Measurements from ENCODE around the gene KCNT2.

Gene KCNT2

DNA sequence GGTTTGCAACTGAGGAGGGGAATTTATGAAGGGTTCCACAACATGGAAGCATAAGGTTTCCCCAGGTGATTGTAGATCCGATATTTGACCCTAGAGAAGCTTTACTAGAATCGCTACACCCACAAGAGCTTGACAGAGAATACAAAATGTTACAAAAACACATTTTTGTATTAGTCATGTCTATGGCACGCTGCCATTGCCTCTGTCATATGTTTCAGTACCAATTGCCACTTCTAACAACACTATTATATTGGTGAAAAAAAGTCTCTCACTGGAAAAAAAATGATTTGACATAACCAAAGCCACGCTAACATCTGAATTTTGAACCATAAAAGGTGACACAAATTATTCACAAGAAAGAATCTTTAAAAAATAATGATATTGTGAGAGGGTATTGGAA lies 214.5 kb downstream of the KCNT2 start:
- DNase-seq (ENCODE audit: low spot score): no peak

DNA sequence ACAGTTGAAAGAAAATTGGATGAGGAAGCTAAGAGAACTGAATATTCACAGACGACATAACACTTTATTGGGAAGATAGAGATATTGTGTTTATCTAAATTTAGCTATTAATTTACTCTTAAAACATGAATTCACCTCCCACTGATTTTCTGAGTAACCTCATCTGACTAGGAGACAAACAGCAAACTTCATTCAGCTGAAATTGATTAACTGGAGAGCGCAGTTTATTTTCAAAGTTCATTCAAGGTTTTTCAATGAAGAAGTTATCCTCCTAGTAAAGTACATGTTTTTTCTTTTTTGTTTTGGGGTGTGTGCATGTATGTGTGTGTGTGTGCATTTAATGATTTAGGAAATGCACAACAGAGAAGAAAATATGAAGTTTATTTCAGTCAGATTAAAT lies 215.0 kb downstream of the KCNT2 start:
- DNase-seq (ENCODE audit: low spot score): no peak

DNA sequence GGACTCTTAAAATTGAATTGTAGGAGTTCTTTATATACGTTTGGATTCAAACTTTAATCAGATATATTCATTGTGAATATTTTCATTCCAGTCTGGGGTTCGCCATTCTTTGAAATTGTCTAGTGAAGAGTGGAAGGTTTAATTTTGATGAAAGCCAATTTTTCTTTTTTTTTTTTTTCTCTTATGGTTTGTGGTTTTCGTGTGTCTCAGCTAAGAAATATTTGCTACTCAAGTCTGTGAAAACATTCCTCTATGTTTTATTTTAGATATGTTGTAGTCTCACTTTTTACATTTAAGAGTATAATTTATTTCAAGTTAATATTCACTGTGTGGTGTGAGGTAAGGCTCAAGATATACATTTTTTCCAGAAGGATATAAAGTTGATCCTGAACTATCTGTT lies 220.5 kb downstream of the KCNT2 start:
- DNase-seq (ENCODE audit: low spot score): no peak

DNA sequence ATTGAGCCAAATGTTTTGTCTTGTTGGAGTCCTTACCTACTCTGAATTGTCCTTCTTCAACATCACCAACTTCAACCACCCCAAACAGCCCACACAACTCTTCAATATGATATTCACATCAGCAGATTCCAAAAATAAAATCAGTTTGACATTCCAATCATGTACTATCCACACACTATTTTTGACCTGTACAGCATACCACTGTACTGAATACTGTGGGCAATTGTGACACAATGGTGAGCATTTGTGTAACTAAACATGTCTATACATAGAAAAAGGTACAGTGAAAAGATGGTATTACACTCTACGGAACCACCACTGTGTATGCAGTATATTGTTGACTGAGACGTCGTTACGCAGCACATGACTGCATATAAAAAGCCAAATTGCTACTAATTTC lies 223.1 kb downstream of the KCNT2 start:
- no peak for DNase-seq (ENCODE audit: low spot score)

DNA sequence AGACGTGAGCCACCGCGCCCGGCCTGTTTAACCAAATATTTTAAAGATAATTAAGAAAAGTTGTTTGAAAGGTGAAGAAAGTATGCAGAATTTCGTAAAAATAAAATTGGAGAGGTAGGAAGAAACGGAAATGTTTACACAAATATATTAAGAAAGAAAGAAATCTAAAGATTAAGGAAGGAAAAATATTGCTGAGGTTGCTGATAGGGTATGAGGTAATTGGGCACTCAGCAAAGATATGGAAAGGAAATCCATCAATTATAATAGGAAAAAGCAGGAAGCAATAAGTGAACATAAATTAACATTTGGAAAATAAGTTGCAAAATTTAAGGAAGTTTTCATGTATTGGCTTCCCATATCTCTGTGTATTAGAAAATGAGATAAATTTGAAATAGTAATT lies 225.9 kb downstream of the KCNT2 start:
- DNase-seq (ENCODE audit: low spot score): no peak

DNA sequence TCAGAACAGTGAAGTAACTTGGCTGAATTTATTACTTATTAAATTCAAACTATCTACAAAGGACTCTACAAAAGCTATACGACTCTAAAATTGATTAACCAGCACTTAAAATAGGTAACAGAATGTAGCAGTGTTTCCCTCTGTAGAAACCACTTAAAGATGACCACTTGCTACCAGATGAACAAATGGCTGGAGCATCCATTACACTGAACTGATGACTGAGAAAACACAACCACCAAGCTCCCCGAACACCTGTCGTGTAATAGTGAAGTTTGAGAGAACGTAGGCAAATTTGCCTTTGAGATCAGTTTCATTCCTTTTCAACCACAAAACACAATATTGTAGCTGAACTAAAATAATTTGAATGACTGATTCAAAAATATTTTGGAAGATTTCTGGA lies 226.7 kb downstream of the KCNT2 start:
- DNase-seq (ENCODE audit: low spot score): no peak

DNA sequence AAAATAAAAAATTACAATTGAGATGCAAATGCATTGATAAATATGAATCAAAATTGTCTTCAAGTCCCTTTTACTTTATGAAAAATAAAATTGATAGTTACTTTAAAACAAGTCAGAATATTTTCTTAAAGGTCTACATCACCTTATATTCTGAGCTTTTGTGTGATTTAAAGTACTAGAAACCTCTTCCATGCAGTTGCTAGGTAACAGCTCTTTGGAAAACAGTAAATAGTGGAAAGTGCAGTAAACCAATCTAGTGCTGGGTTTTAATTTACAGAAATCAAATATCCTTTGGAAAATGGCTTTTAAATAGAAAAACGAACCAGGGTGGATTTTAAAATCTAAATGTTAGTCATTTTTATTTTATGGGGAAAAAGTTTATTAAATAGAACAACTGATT lies 227.9 kb downstream of the KCNT2 start:
- DNase-seq (ENCODE audit: low spot score): no peak

DNA sequence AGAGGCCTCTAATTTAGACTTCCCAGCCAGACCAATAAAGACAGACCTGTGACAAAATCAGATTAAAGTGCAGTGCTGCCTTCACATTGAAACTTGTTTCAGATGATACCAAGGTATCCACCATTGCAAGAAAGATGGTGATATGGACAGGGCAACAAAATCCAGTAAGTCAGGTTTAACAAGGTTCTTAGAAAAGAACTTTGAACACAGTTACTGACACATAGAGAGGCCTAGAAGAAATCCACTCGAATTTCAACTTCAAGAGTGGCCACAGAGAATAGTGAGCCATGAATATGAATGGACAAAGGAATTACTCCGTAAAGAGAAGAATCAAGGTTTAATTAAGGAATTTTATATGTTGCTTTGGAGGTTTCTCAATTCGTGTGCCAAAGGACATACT lies 230.4 kb downstream of the KCNT2 start:
- no peak for DNase-seq (ENCODE audit: low spot score)

DNA sequence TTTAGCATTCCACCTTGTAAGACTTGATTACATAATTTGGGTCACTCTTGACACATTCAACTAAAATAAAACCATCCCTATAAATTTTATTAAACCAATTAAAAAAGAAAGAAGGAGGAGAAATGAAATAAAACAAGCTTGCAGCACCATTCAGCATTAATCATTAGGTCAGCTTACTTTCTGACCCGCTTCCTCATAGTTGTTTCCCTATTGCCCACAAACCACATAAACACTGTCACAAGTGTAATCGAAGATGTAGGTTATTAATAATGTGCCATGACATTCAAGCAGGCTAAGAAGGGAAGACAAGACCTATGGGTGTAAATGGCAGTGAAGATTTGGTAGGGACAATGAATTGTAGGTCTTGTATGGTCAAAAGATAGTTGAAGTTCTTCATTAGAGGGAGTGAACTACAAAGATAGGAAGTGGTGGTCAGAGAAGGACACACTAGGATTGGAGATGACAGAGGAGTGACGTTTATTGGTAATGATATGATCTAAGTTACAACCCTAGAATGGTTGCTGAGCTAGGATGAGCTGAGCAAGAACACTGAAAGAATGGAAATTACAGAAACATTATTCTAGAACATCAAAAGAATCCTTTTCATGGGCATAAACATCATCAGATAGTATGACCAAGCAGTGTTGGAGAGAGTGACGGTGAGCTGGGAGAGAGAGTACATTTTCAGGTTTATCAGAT lies 231.5 kb downstream of the KCNT2 start:
- no peak for DNase-seq (ENCODE audit: low spot score)

DNA sequence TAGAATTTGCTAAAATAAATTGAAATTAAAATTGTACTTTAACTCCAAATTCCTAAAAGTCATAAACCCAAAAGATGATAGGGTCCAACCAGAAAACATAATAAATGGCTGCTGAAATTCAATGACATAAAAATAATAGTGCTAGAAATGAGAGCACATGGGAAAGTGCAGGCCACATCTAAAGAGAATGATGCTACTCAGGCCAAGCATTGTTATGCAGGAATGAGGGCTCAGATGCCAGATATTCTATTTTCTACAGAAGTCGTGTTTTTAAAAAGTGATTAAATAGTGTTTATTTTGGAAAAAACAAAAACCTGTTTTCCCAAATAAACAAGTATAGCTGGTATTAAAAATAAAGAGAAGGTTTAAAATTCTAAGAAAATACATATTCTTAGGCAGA lies 234.4 kb downstream of the KCNT2 start:
- DNase-seq (ENCODE audit: low spot score): no peak

DNA sequence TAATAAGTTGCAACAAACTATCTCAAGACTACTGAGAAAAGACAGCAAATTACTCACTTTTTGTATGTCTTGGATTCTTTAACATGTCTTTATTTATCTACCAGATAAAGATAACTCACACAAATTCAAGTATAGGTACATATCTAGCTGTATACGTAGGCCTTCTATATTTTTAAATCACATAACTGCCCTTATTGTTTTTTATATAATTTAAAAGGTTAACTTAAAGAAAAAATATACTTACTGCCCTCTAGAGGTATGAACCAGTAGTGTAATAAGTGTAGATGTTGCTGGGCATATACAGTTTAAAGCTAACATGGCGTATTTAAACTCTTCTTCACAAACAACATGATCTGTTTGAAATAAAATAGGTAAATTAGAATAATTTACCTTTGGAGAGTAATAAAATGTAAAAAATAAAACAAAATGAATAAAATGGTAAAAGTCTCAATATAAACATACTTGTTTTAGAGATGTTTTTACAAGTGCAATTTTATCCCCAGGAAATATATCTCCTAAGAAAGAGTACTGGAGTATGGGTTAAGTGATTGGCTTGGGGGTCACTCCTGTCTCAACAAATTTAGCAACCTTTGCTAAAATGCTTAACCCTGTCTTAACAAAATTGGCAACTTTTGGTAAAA lies 235.2 kb downstream of the KCNT2 start:
- DNase-seq (ENCODE audit: low spot score): peak; percentile 14

DNA sequence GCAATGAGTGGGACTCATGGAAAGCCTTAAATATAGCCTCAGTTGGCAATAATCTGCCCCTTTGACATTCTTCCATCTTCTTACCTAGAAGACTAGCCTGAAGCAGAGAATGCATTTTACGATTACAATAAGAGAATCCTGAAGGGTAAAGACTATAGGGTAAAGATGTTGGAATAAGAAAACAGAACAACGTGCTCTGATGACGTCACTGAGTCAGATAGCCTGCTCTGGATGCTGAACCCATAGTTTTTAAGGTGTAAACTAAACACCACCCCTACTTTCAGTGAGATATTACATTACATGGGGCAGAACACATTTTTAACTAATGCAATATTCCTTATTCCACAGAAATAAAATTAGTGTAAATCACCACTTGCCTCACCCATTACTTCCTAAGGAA lies 240.4 kb downstream of the KCNT2 start:
- DNase-seq (ENCODE audit: low spot score): no peak

DNA sequence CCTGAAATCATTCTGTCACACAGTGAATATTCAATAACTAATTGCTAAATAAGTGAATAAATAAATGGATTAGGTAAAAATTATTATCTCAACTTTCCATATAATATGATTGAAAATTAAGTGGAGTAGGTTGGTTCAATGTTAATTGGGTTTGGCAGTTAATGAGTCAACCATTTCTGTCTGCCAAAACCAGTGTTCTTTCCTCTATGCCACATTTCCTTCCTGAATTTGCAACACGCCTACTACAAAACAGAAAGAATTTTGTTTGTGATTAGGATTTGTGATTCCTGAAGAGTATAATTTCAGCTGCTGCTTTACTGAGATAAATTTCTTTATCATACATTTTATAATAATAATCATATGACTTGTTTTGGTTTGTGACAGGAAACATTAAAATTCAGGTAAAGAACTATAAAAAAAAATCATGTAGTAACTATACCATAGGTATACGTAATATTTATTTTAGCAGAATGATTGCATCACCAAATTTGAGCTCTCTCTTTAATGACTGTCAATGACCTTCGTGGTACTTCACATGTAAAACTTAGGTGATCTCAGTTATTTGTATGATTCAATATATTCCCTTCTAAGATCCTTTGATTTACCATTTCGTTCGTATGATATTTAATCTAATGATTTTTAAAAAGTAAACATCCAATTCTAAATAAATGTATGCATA lies 241.3 kb downstream of the KCNT2 start:
- no peak for DNase-seq (ENCODE audit: low spot score)

DNA sequence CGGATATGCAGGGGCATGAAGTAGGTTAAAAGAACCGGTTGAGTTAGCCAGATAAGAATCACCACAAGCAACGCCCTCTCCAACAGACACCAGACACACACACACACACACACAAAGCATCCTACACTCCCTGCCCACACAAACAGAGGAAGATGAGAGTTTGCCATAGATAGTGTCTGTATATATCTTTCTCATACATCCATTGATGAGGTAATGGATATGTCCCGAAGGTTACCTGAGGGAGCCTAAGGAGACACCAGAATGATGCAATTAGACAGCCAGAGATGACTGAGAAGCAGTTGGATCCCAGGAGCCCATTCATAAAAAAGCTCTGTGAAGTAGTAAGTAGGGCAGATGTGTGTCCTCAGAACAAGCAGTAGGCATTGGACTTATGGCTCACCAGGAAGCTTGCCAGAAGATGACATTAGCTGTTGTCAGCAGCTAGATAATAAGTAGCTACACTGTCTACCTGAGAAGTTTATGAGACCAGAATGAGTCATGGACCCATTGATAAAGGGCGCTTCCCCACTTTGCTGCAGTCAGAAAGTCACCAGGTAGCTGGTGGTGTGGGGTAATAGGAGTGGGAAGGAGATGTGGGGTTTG lies 247.0 kb downstream of the KCNT2 start:
- DNase-seq (ENCODE audit: low spot score): no peak

DNA sequence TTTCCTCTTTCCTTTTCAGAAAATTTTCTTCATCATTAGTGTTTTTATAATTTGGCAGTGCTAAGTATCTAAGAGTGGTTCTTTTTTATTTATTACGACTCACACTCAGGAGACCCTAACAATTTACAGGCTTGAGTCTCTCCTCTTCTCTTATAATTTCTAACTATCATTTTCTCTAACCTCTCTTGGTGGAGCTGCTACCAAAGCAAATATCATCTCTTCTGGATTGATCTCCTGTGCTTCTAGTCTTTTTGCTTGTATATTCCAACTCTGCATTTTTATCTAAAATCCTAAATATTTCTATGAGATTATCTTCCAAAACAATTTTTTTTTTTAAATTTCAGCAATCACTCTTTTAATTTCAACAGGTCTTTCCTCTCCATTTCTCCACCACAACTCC lies 250.3 kb downstream of the KCNT2 start:
- DNase-seq (ENCODE audit: low spot score): no peak

DNA sequence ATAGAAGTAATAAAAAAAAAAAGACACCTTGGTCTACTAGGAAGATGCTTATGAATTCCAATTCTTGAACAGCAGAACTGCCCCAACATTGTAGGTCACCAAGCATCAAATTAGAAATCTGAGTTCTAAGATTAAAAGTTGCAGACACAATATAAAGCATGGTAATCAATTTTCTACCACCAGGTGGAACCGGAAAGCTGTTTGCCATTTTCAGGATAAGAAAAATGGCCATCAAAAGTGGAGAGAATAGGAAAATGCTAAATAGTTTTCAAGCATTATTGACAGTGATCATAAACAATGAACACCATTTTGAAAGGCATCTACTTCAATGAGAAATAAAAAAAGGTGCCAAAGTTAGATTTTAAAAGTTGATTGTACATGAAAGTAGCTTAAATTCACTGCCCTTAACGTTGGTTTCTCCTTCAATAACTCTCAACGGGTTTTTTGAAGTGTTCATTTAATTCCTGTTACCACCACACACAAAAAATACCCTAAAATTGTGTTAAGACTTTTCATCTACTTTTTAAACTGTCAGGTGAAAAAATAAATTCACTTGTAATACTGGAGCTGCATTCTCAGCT lies 252.9 kb downstream of the KCNT2 start:
- no peak for DNase-seq (ENCODE audit: low spot score)

DNA sequence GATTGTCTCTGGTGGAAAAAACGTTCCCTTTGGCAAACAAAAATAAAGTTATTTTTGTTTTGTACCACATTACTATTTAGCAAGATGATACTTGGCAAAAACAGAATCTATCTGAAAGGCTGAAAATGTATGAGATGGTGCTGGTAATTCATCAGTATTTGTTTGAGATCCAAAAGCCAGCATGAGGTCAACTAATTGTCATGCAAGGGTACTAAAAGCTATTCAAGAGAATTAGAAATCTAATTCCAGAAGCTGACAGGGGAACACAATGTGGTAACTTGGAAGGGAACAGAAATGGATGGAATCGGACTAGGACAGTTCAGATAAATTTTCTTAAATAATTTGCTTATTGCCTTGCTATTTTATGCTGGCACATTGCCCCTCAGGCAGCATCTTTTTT lies 263.8 kb downstream of the KCNT2 start:
- no peak for DNase-seq (ENCODE audit: low spot score)

DNA sequence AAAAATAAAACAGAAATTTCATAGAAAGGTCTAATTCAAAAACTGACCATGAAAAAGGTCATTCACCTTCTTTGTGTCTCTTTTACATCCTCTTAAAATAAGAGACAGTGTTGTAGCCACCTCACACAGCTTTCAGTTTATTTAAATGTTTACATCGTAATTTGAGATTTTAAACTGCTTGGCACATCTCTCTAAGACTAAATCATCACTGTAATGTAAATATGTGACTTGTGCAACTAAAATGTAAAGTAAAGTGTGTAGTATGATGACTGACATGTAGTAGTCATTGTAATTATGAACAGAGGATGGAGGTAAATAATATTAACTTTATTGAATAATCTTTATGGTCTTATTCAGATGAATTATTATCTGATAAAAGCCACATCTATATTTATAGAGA lies 283.9 kb downstream of the KCNT2 start:
- DNase-seq (ENCODE audit: low spot score): no peak

DNA sequence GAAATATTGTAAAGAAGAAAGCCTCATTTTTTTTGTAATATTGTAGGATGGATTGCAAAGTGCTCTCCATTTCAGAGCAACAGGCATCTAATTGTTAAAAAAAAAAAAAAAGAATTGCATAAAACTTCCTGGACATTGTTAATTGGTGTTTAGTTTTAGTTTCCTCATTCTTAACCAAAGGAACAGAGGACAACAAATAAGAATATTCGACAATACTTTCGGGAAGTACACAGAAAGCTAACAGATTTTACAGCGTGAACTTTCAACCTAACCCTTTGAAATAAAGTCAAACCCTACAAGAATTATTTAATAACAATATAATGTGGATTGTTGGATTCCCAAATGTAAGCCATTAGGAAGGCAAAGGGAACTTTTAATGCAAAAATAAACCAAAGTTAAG lies 284.4 kb downstream of the KCNT2 start:
- no peak for DNase-seq (ENCODE audit: low spot score)

DNA sequence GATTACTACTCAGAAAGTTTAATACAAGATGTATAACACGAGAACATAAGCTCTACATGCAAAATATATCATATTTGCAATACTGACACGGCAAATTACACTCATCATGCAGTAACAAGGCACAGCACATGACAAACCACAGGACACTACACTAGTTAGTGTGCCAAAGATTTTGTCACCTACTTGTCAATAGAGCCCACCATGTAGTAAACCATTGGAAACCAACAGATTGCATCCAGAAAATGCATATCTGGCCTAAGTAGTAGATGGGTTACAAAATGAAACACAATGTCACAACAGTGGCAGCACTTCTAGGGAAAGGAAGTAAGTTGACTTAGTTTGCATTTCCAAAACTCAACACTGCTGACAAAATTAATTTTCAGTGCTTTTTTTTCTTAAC lies 288.9 kb downstream of the KCNT2 start:
- no peak for DNase-seq (ENCODE audit: low spot score)

DNA sequence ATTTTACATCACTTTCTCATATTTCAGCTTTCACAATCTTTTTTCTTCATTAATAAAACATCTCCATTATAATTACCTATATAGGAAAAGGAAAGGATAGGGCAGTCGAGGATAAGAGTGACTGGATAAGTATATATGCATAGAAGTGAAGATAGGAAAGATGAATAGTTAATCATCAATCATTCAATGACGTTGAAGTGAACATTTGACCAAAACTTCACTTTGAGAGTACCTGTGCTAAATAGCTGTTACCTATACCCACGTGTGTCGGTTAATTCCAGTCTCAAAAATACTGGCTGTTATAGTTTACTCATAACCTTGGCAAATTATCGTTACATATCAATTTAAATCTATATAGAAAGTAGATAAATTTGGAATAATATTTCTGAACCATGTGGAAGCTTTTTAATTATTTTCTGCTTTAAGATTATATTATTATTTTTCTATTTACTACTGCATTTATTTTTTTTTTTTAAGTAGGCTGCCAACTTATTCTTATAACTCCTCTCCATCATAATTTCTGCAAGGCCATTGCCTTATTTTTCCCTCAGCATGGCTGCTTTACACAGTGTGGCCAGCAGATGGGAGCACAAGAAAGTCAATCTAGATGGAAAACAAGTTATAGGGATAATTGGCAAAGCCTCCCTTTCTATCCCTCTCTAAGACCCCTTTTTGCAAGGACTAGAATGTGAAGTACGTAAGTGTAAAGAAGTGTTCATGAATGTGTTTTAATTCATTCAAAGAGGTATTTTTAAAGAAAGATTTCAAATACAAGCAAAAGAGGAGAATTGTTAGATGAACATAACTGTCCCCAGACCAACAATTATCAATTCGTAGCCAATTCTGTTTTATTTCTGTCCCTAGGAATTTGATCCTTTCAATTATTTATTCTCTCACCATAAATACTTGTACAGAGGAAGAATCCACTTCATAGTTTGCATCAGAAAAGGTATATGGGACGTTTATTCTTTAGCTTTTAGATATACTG lies 290.4 kb downstream of the KCNT2 start:
- peak; percentile 55 for DNase-seq (ENCODE audit: low spot score)

DNA sequence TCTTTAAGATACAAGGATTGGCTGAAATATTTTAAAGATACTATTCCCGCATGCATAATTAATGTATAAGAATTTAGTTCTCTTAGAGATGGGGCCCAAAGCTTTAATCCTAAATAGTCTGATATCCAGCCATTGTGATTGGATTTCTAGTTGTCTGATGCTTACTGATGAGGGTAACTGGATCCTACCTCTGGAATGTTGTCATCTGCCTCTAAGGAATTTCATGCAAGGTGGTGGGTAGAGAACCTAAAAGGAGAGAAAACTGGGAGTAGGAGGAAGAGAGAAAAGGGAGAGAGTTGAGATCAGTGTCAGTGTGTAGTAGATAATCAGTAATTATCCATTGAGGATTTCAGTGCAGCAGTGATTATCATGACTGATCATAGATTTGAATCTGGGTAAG lies 295.5 kb downstream of the KCNT2 start:
- DNase-seq (ENCODE audit: low spot score): no peak

All from pons (tissue), 1 donor.